GM12801 (cell line): Measurements from ENCODE around the gene GATD1.

Experiments
- TF ChIP-seq, protein P1 (sequence below): IDR thresholded peaks from one replicate; pipeline ENCODE4 v1.5.1; 2011; ENCODE audit warnings: control low read depth; ENCODE audit not compliant: insufficient read length; ENCODE audit errors: extremely low read depth

GATD1 gene

DNA sequence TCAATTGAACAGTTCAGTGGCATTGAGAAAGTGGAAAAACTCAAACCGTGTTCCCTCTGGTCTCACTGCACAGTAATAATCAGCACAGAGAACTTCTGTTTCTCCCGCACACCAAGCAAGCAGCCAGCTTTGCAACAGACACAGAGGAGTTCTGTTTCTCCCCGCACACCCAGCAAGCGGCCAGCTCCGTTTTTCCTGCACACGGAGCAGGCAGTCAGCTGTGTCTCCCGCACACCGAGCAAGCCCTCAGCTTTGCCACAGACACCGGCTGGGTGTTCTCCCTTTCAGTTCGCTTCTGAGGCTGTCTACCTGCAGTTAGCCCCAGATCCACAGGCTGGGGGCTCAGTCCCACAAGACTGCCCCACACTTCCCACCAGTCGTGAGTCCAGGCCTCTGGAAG is 39.9 kb downstream of the GATD1 start:
- TF ChIP-seq, protein P1, sequence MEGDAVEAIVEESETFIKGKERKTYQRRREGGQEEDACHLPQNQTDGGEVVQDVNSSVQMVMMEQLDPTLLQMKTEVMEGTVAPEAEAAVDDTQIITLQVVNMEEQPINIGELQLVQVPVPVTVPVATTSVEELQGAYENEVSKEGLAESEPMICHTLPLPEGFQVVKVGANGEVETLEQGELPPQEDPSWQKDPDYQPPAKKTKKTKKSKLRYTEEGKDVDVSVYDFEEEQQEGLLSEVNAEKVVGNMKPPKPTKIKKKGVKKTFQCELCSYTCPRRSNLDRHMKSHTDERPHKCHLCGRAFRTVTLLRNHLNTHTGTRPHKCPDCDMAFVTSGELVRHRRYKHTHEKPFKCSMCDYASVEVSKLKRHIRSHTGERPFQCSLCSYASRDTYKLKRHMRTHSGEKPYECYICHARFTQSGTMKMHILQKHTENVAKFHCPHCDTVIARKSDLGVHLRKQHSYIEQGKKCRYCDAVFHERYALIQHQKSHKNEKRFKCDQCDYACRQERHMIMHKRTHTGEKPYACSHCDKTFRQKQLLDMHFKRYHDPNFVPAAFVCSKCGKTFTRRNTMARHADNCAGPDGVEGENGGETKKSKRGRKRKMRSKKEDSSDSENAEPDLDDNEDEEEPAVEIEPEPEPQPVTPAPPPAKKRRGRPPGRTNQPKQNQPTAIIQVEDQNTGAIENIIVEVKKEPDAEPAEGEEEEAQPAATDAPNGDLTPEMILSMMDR: no peak

DNA sequence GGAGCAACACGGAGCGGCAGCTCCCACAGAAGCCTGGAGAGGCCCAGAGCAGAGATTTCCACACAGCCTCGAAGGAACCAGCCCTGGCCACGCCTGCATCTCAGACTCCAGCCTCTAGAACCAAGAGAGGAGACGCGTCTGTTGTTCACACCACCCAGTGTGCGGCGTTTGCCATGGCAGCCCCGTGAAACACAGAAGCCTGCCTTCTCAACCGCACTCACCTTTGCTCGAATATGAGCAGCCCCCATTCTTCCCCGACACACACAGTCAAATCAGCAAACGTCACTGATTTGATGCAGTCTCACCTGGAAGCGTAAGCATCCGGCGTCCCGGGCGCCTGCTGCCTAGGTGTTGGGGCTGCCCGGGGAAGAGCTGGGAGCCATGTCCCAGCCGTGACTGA is 44.2 kb downstream of the GATD1 start:
- TF ChIP-seq, protein P1: no peak

DNA sequence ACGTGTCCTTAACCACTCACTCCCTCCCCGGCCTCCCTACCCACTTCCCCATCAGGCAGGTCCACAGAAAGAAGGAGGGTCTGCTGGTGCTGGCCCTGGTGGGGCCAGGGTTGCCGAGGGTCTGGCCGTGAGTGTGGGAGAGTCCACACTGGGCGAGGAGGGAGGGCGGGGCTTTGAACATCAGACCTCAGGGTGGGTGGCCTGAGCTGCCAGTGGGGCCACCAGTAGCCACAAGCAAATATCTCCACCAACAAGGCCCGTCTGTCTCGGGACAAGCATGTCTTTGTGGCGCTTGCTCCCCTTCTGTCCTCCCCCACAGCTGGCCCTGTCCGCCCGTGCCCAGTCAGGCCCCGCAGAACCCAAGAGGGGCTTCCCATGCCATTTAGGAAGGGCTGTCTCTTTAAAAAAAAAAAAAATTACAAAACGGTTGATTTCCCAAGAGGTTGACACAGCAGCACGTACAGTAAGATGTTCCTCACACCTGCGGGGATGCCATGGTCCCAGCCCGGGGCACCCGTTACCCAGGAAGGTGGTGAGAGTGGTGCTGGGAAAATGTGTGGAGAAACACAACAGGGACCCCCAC is 47.7 kb downstream of the GATD1 start:
- TF ChIP-seq, protein P1: no peak

DNA sequence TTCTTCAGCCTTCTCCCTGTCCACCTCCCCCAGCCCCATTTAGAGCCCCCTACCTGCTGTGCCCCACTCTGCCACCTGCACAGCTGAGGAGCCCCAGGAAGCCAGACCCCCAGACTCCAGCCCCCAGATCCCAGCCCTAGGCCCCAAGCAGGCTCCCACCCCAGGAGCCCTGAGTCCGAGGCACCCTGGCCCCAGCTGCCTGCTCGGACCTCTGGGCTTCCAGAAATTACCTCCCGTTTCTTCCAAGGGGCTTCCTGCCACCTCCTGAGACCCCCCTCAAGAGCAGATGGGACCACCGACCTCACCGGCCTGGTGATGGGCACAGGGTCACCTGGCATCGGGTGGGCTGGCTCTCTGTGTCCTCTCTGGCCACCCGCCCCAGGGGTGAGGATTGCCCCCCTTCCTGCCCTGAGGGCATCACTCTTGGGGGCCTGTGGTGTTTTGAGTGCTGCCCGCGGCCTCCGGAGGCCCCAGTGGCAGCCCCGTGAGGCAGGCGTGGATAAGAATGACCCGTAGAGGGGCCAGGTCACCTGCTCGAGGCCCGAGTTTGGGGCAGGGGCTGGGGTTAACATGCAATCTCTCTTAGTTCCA is 48.3 kb downstream of the GATD1 start:
- TF ChIP-seq, protein P1: no peak

DNA sequence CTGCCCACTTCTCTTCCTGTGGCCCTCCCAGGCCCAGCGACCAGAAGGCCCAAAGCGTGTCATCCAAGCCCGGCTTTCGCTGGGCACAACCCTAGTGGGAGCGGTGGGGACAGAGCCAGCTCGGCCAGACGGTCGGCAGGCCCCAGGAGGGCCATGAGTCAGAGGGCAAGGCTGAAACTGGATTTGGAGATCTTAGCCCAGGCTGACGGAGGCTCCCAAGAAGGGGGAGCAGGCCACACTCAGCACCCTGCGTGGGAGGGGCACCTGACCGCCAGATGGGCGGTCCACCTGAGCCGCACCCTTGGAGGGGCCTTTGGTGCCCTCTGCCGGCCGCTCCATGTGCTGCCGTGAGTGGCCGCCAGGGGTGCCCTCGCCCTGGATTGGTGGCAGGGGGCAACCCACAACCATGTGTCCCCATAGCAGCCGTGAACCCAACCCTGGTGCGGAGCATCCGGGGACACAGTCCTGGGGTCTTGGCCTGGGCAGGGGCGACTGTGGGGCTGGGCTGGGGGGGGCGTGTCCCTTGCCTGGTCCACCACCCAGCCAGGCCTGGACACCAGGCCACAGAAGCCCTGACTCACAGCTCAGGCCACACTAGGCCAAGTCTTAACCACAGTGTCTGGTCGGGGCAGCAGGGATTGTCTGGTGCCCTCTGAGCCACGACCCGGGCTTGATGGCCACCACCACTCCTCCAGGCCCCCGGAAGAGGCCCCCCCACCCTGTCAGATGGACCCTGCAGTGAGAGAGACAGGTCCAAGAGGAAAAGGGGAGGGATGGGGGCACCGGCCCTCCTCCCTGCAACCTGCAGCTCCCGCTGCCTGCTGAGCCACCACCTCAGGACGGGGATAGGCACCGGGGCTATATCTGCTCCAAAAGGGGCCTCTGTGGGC is 49.2 kb downstream of the GATD1 start:
- TF ChIP-seq, protein P1: no peak

DNA sequence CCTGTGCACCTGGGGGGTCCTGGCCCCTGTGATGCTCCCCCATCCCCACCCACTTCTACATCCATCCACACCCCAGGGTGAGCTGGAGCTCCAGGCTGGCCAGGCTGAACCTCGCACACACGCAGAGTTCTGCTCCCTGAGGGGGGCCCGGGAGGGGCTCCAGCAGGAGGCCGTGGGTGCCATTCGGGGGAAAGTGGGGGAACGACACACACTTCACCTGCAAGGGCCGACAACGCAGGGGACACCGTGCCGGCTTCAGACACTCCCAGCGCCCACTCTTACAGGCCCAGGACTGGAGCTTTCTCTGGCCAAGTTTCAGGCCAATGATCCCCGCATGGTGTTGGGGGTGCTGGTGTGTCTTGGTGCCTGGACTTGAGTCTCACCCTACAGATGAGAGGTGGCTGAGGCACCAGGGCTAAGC is 50.0 kb downstream of the GATD1 start:
- TF ChIP-seq, protein P1: no peak
